Glomerular endothelial cell (primary cell): ENCODE data around the gene MKRN2. TPM values are rescaled to one million over a fixed set of nuclear protein-coding genes. Genes with fewer than 3 reads are reported as not detected.
"Not testable (repeated sequence)": the region's sequence is repeated elsewhere in the genome, so short reads cannot be mapped to it uniquely, and the experiment has no call there.

Experiments
- DNase-seq: peaks from one replicate; pipeline ENCODE4 v3.0.0-alpha.2; 2011; ENCODE audit warnings: low read depth, low spot score; ENCODE audit errors: extremely low read depth
- total RNA-seq: library from RNA; depleted of rRNA; stranded (reverse); fragments of >200 nt; gene quantifications from 2 replicates; pipeline ENCODE4 v1.2.3, GENCODE V29; 2015

Gene MKRN2
- total RNA-seq, 1 donor from 2014 or later, result 38.7 TPM

- DNase-seq, result no peak
These were observed 29.5 kb downstream of the MKRN2 start for GRCh38 chr3:12586403-12586802.

DNA sequence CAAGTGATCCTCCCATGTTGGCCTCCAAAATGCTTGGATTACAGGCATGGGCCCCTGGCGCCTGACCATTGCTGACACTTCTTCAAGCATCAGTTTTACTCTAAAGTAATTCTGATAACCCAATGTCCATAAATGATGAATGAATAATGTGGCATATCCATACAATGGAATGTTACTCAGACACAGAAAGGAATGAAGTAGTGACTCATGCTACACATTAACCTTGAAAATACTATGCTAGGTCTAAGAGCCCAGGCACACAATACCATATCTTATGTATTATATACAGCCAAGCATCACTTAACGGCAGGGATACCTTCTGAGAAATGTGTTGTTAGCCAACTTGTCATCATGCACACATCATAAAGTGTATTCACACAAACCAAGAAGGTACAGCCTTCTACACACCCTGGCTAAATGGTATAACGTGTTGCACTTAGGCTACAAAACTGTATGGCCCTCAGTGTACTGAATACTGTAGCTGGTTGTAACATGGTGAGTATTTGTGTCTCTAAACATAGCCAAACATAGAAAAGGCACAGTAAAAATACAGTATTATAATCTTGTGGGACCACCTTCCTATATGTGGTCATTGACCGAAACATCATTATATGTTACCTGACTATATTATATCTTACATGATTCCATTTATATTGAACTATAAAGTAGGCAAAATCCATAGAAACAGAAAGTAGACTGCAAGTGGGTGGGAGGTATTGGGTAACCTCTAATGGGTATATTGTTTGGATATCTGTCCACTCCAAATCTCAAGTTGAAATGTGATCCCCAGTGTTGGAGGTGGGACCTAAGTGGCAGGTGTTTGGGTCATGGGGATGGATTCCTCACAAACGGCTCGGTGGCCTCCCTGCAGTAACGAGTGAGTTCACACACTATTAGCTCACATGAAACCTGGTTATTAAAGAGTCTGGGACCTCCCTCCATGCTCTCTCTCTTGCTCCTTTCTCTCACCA lies 31.4 kb downstream of the MKRN2 start:
- no peak for DNase-seq

DNA sequence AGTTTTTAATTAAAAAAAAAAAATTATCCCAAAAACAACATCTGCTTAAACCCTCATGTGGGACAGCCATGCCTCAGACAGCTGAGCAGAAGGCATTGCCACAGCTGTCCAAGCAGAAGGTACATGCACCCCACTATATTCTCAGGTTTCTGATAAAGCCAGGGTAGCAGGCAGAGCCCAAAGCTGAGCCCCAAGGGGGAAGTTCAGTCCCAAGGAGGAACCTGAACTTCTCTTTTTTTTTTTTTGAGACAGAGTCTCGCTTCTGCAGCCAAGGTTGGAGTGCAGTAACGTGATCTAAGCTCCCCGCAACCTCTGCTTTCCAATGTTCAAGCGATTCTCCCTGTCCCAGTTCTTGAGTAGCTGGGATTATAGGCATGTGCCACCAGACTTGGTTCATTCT lies 33.2 kb downstream of the MKRN2 start:
- no peak for DNase-seq

GRCh38 chr3:12591456-12591855 lies 34.6 kb downstream of the MKRN2 start:
- DNase-seq, result no peak

DNA sequence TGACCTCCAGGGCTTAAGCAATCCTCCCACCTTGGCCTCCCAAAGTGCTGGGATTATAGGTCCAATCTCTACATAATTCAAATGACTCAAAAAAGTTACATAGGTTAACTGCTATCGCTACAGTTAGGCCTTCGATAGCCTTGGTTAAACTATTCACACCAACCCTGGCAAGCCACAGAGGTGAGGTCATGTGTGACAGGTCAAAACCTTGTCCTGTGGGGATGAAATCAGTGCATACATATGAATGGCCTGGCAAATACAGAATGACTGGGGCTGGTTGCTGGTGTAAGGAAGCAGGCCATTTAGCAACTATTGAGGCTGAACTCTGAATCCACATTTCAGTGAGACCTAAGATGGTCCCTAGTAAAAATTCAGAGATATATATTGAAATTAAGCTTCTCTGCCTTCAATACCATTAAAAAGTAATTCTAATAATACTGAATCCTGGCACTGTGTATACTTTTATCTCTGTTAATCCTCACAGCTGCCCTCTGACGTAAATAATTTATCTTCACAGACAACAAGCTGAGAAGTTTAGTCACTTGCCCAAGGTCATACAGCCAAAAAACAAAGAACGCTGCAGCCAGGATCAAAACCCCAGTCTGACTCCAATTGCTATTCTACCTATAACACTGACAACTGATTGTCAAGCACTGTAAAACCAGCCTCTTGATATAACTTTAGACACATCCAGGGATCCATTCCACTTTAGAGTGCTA lies 35.3 kb downstream of the MKRN2 start:
- no peak for DNase-seq

DNA sequence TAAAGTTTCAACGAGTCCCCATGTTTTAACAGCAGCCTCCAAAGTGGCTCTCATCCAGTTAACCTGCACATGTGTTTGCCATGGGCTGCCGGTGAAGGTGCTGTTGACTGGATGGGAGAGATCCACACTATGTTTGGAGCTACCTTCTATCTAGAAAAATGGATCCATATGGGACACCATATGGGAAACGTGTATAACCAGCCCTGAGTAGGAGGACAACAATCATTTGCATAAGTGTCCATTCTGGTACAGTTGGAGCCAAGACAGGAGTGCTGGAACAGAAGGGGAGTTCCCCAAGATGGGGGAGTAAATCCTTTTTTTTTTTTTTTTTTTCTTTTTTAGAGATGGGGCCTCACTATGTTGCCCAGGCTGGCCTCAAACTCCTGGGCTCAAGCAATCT lies 36.6 kb downstream of the MKRN2 start:
- DNase-seq, result no peak

DNA sequence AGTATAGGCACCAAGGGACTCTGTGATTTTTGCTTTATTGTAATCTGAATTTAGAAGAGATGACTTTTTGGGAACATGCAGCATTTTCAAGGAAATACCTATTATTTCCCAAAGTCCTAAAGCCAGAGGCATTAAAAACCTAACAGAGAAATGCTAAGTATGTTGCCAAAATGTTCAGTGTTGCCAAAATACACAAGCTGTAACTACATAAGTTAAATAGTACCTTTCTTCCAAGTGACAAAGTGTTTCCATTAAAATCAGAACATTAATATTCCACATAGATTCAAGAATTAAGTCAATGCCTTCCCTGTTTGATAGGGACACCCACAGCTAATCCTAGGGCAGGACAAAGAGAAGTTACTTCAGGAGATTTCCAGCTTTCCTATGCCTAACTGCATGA lies 42.0 kb downstream of the MKRN2 start:
- DNase-seq, result no peak

DNA sequence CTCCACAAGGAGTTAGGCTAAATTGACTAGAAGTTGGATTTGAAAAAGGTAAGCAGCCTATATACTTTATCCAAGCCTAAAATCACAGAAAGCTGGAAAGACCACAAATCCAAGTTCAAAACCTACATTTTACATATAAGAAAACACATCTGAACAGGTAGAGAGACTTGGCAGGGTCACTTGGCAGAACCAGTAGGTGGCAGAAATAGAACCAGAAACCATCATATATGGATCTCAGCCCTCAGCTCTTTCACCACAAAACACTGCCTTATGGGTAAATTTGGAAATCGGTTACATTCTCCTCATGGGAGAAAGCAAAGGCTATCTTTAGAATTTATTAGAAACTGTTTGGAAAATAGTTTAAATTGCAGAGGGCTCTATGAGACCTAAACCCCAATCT lies 44.2 kb downstream of the MKRN2 start:
- DNase-seq, result no peak

DNA sequence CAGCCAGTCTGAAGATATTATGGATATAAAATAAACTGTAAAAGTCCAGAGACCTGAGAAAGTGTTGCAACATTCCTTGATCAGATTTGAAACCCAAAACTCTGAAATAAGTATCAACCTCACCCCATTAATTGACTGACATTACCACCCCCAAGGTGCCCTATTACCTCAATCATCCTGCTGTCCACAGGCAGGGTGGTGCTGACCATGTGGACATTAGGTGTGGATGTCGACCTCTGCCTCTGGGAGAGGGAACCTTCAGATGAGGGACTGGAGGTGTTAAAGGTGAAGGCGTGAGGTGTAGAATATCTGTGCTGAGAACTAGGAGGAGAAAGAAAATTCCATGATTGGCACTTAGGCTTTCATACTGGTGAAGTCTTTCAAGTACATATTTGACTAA lies 47.1 kb downstream of the MKRN2 start:
- no peak for DNase-seq

- DNase-seq, result no peak
These were observed 51.5 kb downstream of the MKRN2 start for GRCh38 chr3:12608376-12608775.

DNA sequence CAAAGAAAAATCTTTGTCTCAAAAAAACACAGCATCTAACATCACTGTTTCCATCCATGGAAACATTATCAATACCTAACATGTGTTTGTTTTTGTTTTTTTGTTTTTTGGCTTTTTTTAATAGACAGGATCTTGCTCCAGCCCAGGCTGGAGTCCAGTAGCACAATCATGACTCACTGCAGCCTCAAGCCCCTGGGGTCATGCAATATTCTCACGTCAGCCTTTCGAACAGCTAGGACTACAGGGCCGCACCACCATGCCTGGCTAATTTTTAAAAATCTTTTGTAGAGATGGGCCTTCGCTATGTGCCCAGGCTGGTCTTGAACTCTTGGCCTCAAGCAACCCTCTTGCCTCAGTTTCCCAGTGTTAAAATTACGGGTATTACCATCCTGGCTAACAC lies 54.2 kb downstream of the MKRN2 start:
- DNase-seq, result no peak

DNA sequence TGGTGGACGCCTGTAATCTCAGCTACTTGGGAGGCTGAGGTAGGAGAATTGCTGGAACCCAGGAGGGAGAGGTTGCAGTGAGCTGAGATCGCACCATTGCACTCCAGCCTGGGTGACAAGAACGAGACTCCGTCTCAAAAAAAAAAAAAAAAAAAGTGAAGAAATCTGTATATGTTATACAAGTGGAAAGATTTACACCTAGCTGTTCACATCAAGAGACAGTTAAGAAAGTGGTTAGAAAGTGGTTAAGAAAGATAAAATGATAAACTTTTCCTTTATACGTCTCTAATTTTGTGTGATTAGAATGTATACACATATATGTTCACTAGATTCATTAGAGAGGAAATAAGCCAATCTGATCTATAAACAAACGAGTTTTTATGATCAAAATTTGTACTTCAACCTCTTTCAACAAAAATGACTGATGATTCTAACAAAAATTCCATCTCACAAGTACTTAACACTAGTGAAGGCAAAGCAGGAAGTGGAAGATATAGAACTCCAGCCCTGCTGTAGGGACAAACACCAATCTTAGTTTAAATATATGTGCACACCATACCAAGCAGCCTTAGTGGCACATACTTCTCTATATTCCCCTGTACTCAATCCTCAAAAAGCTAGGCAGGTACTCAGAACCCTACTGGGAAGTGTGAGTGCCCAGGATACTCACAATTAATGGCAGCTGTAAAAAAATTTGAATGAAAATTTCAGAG lies 55.8 kb downstream of the MKRN2 start:
- DNase-seq, result no peak

GRCh38 chr3:12613250-12613649 lies 56.4 kb downstream of the MKRN2 start:
- no peak for DNase-seq

DNA sequence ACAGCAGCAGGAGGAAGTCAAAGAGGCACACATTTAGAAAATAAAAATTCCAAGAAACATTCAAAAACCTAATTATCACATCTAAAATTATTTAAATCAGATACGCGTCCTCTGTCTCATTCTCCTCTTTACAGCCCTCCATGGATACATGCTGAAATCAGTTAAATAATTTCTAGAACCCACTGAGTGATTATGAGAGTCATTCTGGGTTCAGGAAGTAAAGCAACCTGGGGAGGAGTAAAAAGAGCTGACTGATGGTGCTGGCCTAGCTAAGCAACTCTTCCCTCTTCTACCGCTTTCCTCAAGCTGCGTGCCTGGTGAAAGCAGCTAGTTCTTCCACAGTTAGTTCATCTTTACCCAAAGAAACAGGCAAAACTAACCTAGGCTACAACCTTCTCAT lies 58.4 kb downstream of the MKRN2 start:
- DNase-seq, result no peak

DNA sequence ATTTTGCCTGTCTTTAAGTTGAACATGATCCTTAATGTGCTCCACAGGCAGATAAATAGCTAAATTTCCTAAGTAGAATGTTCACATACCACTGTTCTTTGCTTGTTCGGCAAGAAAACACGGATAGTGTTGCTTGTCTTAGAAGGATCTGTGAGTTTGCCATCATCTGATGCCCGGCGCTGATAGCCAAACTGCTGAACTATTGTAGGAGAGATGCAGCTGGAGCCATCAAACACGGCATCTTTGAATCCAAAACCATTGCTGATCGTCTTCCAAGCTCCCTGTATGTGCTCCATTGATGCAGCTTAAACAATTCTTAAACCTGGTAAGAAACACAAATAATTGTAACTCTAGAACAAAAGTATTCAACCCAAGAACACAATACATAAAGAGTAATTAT lies 61.5 kb downstream of the MKRN2 start:
- DNase-seq, result no peak

GRCh38 chr3:12620305-12620704 lies 63.4 kb downstream of the MKRN2 start:
- no peak for DNase-seq

GRCh38 chr3:12620729-12621128 lies 63.8 kb downstream of the MKRN2 start:
- DNase-seq, result no peak

DNA sequence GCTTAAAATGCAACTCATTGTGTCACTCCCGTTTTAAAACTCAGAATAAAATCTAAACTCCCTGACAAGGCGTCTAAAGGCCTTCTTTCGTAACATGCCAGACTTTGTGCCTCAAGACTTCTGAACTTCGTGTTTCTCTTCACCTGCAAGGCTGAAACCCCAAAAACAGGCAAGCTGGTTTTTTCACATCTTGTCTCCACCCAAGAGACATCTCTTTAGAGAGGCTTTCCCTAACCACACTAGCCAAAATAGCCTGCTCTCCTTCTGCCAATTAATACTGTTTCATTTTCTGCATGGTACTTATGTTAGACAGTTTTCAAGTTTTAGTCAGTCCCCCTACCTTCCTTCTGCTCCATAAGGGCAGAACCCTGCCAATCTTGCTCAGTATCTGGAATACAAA lies 65.4 kb downstream of the MKRN2 start:
- DNase-seq, result no peak

DNA sequence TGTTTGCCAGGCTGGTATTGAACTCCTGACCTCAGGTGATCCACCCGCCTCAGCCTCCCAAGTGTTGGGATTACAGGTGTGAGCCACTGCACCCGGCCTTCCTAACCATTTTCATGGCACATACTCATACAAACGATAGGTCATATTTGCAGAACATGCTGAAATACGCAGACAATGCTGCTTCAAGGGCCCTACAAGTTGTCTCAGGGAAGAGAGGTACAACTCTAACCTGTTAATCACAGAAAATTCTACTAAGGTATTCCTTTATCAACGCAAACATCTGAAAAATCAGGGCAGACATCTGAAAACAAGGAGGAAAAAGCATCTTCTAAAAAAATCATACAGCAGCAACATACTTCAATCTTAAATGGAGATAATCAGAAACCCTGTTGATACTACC lies 67.2 kb downstream of the MKRN2 start:
- no peak for DNase-seq

DNA sequence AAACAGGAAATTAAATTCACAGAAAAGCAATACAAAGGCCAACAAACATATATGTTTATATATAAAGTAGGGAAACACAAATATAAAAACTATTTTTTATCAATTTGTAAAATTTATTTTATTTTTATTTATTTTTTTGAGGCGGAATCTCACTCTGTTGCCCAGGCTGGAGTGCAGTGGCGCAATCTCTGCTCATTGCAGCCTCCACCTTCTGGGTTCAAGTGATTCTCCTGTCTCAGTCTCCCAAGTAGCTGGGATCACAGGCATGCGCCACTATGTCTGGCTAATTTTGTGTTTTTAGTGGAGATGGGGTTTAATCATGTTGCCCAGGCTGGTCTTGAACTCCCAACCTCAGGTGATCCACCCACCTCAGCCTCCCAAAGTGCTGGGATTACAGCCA lies 68.1 kb downstream of the MKRN2 start:
- not testable (repeated sequence) for DNase-seq

DNA sequence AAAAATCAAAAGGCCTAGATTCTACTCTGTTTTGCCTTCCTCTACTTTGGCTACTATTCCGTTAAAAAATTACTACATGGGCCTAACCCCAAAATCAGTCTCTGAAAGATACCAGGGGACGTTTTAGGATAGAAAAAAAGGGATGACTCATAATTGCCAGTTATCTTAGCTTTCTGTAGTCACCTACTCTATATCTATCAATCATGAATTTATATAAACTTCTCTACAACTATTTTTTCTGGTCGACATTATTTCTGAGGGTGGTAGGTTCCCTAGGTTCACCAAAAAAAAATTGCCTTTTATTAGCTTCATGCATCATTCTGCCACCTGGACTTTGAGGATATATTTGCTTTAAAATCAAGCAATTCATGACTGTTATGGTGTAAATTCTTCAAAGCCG lies 70.5 kb downstream of the MKRN2 start:
- DNase-seq, result no peak
